Fibroblast of the aortic adventitia (primary cell): ENCODE measurements around the gene ZEB1. TPM values are rescaled to one million over a fixed set of nuclear protein-coding genes. Genes with fewer than 3 reads are reported as not detected.
A peak's percentile ranks its signal among the peaks of the same experiment; 100 is the strongest.
"Not testable (repeated sequence)": the region's sequence is repeated elsewhere in the genome, so short reads cannot be mapped to it uniquely, and the experiment has no call there.

Experiments
- DNase-seq: peaks from one replicate; pipeline ENCODE4 v3.0.0-alpha.2; 2010; ENCODE audit warnings: low read depth
- H3K4me3 ChIP-seq: 2 replicates; pipeline ENCODE4 v1.5.1; 2011; ENCODE audit warnings: low read depth, mild to moderate bottlenecking, control low read depth, low read length, moderate library complexity
- total RNA-seq: library from RNA; depleted of rRNA; stranded (reverse); fragments of >200 nt; gene quantifications from 2 replicates; pipeline ENCODE4 v1.2.3, GENCODE V29; 2012; ENCODE audit warnings: low replicate concordance
- TF ChIP-seq, protein P1 (sequence below): IDR thresholded peaks from 2 replicates; pipeline ENCODE4 v1.5.1; 2011; ENCODE audit warnings: mild to moderate bottlenecking, low read length, control low read depth, inconsistent platforms; ENCODE audit not compliant: insufficient read depth

ZEB1 gene
- total RNA-seq, 1 donor: 153 TPM

DNA sequence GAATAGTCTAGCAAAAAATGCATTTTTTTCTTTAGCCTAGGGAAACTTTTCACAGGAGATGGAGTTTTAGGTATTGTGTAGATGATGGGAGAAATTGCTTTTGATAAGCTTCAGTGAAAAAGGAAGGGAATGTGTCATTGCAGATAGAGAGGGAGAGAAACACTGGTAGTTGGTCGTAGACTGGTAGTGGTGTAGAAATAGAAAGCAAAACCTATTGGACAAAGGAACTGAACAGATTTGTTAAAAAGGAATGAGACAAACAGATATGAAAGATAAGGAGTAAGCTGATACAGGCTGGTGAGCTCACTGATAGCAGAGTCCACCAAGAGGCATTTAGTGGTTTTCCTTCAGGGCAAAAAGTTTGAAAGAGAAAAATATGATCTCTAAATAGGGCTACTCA is 94.3 kb downstream of the ZEB1 start:
- DNase-seq: peak; percentile 46
- TF ChIP-seq, protein P1, sequence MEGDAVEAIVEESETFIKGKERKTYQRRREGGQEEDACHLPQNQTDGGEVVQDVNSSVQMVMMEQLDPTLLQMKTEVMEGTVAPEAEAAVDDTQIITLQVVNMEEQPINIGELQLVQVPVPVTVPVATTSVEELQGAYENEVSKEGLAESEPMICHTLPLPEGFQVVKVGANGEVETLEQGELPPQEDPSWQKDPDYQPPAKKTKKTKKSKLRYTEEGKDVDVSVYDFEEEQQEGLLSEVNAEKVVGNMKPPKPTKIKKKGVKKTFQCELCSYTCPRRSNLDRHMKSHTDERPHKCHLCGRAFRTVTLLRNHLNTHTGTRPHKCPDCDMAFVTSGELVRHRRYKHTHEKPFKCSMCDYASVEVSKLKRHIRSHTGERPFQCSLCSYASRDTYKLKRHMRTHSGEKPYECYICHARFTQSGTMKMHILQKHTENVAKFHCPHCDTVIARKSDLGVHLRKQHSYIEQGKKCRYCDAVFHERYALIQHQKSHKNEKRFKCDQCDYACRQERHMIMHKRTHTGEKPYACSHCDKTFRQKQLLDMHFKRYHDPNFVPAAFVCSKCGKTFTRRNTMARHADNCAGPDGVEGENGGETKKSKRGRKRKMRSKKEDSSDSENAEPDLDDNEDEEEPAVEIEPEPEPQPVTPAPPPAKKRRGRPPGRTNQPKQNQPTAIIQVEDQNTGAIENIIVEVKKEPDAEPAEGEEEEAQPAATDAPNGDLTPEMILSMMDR: no peak
- no peak overlapping the region for H3K4me3 ChIP-seq

DNA sequence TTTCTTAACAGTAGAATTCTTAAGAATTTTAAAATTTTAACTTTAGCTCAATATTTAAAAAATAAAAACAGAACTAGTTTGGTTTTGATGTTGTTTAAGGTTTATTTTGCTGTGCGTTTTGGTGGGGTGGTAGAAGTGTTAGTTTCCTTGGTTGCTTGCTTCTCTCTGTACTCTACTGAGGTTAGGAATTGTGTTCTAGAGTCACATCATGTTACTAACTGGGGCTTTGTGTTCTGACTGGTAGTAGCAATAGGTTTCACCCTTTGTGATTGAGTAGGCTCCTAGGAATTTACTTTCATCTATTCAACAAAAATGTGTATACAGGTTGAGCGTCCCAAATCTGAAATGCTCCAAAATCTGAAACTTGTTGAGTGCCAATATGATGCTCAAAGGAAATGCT is 99.5 kb downstream of the ZEB1 start:
- no peak overlapping the region for H3K4me3 ChIP-seq
- DNase-seq: no peak
- TF ChIP-seq, protein P1: no peak

DNA sequence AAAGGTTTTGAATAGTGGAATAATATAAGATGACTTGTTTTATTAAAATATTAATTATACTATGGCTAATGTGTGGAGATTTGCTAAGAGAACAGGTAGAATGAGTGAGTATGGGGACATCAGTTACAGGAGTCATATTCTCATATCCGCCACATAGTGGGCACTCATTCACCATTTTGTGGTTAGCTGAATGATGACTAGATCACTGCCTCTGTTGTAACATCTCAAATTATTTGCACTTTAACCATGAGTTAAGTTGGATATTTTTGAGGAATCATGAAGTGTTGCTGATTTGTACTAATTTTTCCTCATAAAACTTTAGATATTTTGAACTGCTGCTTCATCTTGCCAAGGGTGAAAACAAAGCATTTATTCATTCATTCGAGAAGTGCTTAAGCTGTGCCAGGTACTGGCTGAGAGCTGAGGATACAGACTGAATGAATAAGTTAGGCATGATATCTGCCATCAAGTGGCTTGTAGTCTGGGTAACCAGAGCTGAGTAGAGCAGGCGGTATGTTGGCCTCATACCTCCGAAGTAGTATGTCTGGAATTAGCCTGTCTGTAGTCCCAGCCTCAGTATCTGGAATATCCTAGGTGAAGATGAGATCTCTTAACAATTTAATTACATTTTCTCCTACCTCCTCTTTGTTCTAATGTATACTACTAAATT is 100.5 kb downstream of the ZEB1 start:
- DNase-seq: peak; percentile 74
- TF ChIP-seq, protein P1: no peak
- H3K4me3 ChIP-seq: no peak overlapping the region

DNA sequence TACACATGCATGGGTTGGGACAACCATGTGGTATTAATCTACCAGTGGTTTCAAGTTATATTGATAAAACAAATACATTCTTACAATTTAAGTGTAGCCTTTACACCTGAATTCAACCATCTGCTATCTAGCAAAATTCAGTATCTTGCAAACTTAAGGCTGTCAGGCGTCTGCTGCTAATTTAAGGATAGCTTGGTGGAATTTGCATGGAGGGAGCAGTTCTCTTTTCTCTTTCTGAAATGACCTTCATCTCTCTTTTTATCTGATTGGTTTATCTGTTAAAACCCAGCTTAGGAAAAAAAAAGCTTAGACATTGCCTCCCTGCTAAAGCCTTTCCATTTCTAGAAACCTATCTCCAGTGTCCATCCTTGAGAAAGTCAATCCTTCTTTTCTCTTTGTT is 102.3 kb downstream of the ZEB1 start:
- TF ChIP-seq, protein P1: no peak
- H3K4me3 ChIP-seq: no peak overlapping the region
- no peak for DNase-seq

DNA sequence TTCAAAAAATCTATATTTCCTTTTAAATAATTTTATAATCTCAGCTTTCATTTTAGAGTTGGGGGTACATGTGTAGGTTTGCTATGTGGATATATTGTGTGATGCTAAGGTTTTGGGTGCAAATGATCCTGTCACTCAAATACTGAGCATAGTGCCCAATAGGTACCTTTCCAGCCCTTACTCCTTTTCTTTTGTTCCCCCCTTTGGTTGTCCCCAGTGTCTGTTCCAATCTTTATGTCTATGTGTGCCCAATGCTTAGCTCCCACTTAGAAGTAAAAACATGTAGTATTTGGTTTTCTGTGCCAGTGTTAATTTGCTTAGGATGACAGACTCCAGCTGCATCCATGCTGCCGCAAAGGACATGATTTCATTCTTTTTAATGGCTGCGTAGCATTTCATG is 103.6 kb downstream of the ZEB1 start:
- TF ChIP-seq, protein P1: no peak
- no peak for DNase-seq
- H3K4me3 ChIP-seq: no peak overlapping the region

DNA sequence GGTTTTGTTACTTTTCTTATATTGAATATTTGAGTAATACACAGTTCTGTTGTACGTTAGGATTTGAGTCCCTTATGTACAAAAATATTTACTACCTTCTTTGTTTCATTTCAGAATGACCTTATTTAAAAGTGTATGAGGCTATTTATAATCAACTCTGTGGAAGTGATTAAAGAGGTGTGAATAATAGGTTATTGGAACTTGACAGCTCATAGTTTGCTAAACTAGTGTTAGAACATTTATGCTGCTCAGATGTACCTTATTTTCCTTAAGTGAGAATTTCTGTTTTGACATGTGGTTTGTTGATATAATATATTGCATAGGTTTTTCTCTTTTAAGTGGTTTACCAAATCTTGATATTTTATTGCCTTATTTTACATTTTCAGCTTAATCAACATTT is 105.5 kb downstream of the ZEB1 start:
- TF ChIP-seq, protein P1: no peak
- DNase-seq: no peak

DNA sequence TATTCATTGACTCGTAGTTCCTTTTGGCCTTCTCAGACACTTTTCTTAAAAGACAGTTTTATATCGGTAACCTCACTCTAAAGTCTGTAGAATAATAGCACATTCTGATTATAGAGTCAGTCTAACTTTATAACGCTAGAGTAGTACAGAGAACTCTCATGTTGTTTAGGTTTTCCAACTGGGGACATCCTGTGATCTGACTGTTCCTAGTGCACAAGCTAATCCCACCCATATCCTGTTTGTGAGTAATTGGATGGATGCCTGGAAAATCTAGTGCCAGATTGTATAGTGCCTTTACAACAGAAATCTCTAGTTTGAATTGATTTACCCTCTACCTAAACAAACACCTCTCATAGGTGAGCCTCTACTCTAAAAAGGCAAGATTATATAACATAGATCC is 107.4 kb downstream of the ZEB1 start:
- TF ChIP-seq, protein P1: no peak
- H3K4me3 ChIP-seq: no peak overlapping the region
- DNase-seq: peak; percentile 83

More for the DNA sequence above, 105.5 kb downstream of the ZEB1 start:
- no peak overlapping the region for H3K4me3 ChIP-seq

DNA sequence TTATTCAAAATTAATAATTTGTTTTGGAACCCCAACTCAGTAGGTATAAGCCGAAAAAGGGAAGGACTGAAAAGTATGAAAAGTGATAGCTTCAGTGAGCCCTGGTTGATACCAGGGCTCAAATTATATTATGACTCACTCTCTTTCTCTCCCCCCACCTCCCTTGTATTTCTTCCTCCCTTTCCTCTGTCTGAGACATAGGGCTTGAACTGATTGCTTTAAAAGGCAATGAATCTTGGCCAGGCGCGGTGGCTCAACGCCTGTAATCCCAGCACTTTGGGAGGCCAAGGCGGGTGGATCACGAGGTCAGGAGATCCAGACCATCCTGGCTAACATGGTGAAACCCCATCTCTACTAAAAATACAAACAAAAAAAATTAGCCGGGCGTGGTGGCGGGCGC is 108.3 kb downstream of the ZEB1 start:
- H3K4me3 ChIP-seq, DNase-seq: not testable (repeated sequence)

DNA sequence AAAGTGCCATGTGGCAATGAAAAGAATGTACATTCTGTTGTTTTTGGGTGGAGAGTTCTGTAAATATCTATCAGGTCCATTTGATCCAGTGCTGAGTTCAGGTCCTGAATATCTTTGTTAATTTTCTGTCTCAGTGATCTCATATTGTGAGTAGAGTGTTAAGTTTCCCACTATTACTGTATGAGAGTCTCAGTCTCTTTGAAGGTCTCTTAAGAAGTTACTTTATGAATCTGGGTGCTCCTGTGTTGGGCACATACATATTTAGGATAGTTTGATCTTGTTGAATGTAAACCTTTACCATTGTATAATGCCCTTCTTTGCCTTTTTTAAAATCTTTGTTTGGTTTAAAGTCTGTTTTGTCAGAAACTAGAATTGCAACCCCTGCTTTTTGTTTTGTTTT is 109.5 kb downstream of the ZEB1 start:
- DNase-seq, H3K4me3 ChIP-seq: not testable (repeated sequence)
